Stomach smooth muscle (tissue), 2 donors: ENCODE results near the gene CLSTN2.

Experiments used
- H3K27ac ChIP-seq: one replicate; pipeline ENCODE4 v1.7.0; 2013; ENCODE audit warnings: mild to moderate bottlenecking, low read length, inconsistent platforms
- H3K27me3 ChIP-seq, 2 donors: one replicate each; pipeline ENCODE4 v1.7.0; 2013; ENCODE audit warnings: low read length in 2 of 2; ENCODE audit not compliant: insufficient read depth in 2 of 2, control insufficient read depth in 1 of 2
- H3K36me3 ChIP-seq, 2 donors: one replicate each; pipeline ENCODE4 v1.7.0; 2013; ENCODE audit warnings: low read length in 2 of 2; ENCODE audit not compliant: control insufficient read depth in 2 of 2, insufficient read depth in 2 of 2
- H3K4me1 ChIP-seq: one replicate; pipeline ENCODE4 v1.7.0; 2013; ENCODE audit warnings: low read length; ENCODE audit not compliant: control insufficient read depth, insufficient read depth
- H3K4me3 ChIP-seq, 2 donors: one replicate each; pipeline ENCODE4 v1.7.0; 2013; ENCODE audit warnings: low read length in 2 of 2
- H3K9ac ChIP-seq, 2 donors: one replicate each; pipeline ENCODE4 v1.7.0; 2013; ENCODE audit warnings: low read length in 2 of 2, mild to moderate bottlenecking in 1 of 2
- H3K9me3 ChIP-seq, 2 donors: one replicate each; pipeline ENCODE4 v1.7.0; 2013; ENCODE audit warnings: low read length in 2 of 2; ENCODE audit not compliant: control insufficient read depth in 2 of 2
- donor health status: healthy.
- donor health status: Pancreatic carcinoma.

CLSTN2 gene

GRCh38 chr3:140052771-140053702, 118.1 kb downstream of the CLSTN2 start:
- H3K36me3 ChIP-seq: no peaks in the 10 kb centered on the region
- H3K9me3 ChIP-seq: no peaks in the 10 kb centered on the region
- peaks cover 0 to 2% of the 10 kb centered on the region in 2 donors for H3K27me3 ChIP-seq
- peaks cover 7% of the 10 kb centered on the region for H3K4me1 ChIP-seq
- no peak overlapping the region for H3K27ac ChIP-seq
- no peak overlapping the region for H3K4me3 ChIP-seq
- no peak overlapping the region for H3K9ac ChIP-seq

GRCh38 chr3:140053794-140054193, 118.8 kb downstream of the CLSTN2 start:
- Histone ChIP-seq H3K9ac (no peak overlapping the region), H3K4me1 (peaks cover 7% of the 10 kb centered on the region), H3K27me3 (peaks cover 0 to under 1% of the 10 kb centered on the region in 2 donors), H3K36me3 (no peaks in the 10 kb centered on the region), H3K9me3 (no peaks in the 10 kb centered on the region), H3K4me3 (no peak overlapping the region), H3K27ac (no peak overlapping the region)

- no peak overlapping the region for H3K27ac ChIP-seq
- H3K27me3 ChIP-seq: no peaks in the 10 kb centered on the region
- H3K4me3 ChIP-seq: no peak overlapping the region
- H3K9ac ChIP-seq: no peak overlapping the region
- H3K4me1 ChIP-seq: peaks cover 7% of the 10 kb centered on the region
- H3K36me3 ChIP-seq: no peaks in the 10 kb centered on the region
- H3K9me3 ChIP-seq: no peaks in the 10 kb centered on the region
These were observed 120.3 kb downstream of the CLSTN2 start for GRCh38 chr3:140055092-140055791.

GRCh38 chr3:140056047-140056446, 121.1 kb downstream of the CLSTN2 start:
- H3K27me3 ChIP-seq: no peaks in the 10 kb centered on the region
- H3K9ac ChIP-seq: no peak overlapping the region
- no peak overlapping the region for H3K27ac ChIP-seq
- no peaks in the 10 kb centered on the region for H3K9me3 ChIP-seq
- H3K36me3 ChIP-seq: no peaks in the 10 kb centered on the region
- H3K4me1 ChIP-seq: peaks cover 7% of the 10 kb centered on the region
- no peak overlapping the region for H3K4me3 ChIP-seq

- Histone ChIP-seq H3K36me3 (no peaks in the 10 kb centered on the region), H3K9me3 (no peaks in the 10 kb centered on the region), H3K27me3 (no peaks in the 10 kb centered on the region), H3K4me1 (no peaks in the 10 kb centered on the region), H3K27ac (no peak overlapping the region), H3K9ac (no peak overlapping the region), H3K4me3 (no peak overlapping the region)
These were observed 126.2 kb downstream of the CLSTN2 start for GRCh38 chr3:140061211-140061610.

- no peak overlapping the region for H3K27ac ChIP-seq
- no peaks in the 10 kb centered on the region for H3K4me1 ChIP-seq
- no peaks in the 10 kb centered on the region for H3K27me3 ChIP-seq
- H3K9ac ChIP-seq: no peak overlapping the region
- H3K4me3 ChIP-seq: no peak overlapping the region
- H3K36me3 ChIP-seq: no peaks in the 10 kb centered on the region
- H3K9me3 ChIP-seq: no peaks in the 10 kb centered on the region
These were observed 127.5 kb downstream of the CLSTN2 start for GRCh38 chr3:140062461-140062860.

- H3K36me3 ChIP-seq: no peaks in the 10 kb centered on the region
- H3K27me3 ChIP-seq: peaks cover 0 to 2% of the 10 kb centered on the region in 2 donors
- H3K9me3 ChIP-seq: no peaks in the 10 kb centered on the region
- no peak overlapping the region for H3K27ac ChIP-seq
- H3K9ac ChIP-seq: no peak overlapping the region
- no peak overlapping the region for H3K4me3 ChIP-seq
- H3K4me1 ChIP-seq: no peaks in the 10 kb centered on the region
These were observed 132.5 kb downstream of the CLSTN2 start for GRCh38 chr3:140067487-140067886.

GRCh38 chr3:140068494-140069017, 133.6 kb downstream of the CLSTN2 start:
- Histone ChIP-seq H3K9ac (no peak overlapping the region), H3K4me3 (no peak overlapping the region), H3K27ac (no peak overlapping the region), H3K9me3 (no peaks in the 10 kb centered on the region), H3K4me1 (no peaks in the 10 kb centered on the region), H3K36me3 (no peaks in the 10 kb centered on the region), H3K27me3 (peaks cover 0 to 2% of the 10 kb centered on the region in 2 donors)

- H3K27me3 ChIP-seq: peaks cover 0 to 2% of the 10 kb centered on the region in 2 donors
- no peaks in the 10 kb centered on the region for H3K4me1 ChIP-seq
- H3K36me3 ChIP-seq: no peaks in the 10 kb centered on the region
- H3K9me3 ChIP-seq: no peaks in the 10 kb centered on the region
- H3K27ac ChIP-seq: no peak overlapping the region
- no peak overlapping the region for H3K9ac ChIP-seq
- no peak overlapping the region for H3K4me3 ChIP-seq
These were observed 138.5 kb downstream of the CLSTN2 start for GRCh38 chr3:140073278-140074045.

- H3K4me1 ChIP-seq: no peaks in the 10 kb centered on the region
- no peak overlapping the region for H3K27ac ChIP-seq
- H3K4me3 ChIP-seq: no peak overlapping the region
- H3K9me3 ChIP-seq: no peaks in the 10 kb centered on the region
- no peaks in the 10 kb centered on the region for H3K27me3 ChIP-seq
- no peaks in the 10 kb centered on the region for H3K36me3 ChIP-seq
- no peak overlapping the region for H3K9ac ChIP-seq
These were observed 141.6 kb downstream of the CLSTN2 start for GRCh38 chr3:140076552-140076951.
